HG02763 (cell line): ENCODE measurements around the gene CNTNAP4.

Experiments used
- ATAC-seq: cut with Tn5 transposase; IDR thresholded peaks from one replicate; pipeline ENCODE4 v1.9.1; 2021; ENCODE audit warnings: mild to moderate bottlenecking, moderate library complexity; ENCODE audit not compliant: unreplicated experiment

The CNTNAP4 gene

GRCh38 chr16:76303637-76304314 is 26.6 kb downstream of the CNTNAP4 start:
- no peak for ATAC-seq

DNA sequence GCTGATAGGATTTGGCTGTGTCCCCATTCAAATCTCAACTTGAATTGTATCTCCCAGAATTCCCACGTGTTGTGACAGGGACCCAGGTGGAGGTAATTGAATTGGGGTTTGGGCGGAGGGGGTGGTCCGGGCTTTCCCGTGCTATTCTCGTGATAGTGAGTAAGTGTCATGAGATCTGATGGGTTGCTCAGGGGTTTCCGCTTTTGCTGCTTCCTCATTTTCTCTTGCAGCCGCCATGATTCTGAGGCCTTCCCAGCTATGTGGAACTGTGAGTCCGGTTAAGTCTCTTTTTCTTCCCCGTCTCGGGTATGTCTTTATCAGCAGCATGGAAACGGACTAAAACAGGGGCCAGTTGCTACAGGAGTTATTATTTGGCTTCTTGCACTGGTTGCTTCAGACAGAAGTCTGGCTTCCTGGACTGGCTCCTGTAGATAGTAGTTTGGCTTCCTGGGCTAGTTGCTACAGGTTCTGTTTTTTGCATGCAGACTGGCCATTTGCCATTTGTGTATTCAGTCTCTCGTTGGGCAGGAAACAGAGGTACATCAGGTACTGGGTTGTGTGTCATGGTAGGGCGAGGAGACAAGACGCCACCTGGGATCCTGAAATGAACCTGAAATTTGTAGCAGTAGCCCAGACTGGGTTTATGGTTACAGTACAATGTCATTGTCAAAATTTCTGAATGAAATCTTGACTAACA is 32.6 kb downstream of the CNTNAP4 start:
- ATAC-seq, result no peak

DNA sequence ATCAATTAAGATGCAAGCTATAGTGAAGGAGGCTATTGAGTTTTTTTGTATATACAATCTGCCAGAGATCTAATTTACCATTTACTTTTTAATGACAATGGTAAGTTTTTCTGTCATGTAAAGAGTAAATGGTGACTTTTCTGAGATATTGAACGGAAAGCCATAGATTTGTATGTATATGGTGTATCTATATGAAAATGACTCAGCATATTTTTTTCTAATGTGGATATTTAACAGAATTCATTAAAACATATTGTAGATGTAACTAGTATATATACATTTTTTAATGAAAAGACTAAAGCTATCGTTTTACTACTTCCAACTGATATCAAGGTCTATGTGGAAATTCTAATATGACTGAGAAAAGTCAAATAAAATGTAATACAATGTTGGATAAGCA is 34.1 kb downstream of the CNTNAP4 start:
- no peak for ATAC-seq

- no peak for ATAC-seq
Observed at GRCh38 chr16:76318565-76318964, 41.4 kb downstream of the CNTNAP4 start.

DNA sequence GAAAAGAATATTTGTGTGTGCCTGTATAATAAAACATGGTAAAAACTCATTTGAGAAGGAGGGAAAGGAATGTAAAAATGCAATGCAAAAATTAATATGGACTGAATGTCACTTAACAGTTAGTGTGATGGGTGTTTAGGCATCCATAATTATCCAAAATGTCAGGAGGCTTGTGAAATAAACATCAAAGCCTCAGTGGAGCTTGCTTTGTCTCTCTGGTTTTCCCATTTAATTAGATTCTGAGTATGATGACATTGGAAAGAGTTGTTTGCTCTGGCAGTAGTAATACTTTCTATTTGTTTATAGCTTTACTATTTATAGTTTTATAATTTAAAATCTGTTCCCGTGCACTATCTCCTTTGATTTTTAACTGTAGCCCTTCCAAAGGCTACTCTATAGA is 51.9 kb downstream of the CNTNAP4 start:
- no peak for ATAC-seq

DNA sequence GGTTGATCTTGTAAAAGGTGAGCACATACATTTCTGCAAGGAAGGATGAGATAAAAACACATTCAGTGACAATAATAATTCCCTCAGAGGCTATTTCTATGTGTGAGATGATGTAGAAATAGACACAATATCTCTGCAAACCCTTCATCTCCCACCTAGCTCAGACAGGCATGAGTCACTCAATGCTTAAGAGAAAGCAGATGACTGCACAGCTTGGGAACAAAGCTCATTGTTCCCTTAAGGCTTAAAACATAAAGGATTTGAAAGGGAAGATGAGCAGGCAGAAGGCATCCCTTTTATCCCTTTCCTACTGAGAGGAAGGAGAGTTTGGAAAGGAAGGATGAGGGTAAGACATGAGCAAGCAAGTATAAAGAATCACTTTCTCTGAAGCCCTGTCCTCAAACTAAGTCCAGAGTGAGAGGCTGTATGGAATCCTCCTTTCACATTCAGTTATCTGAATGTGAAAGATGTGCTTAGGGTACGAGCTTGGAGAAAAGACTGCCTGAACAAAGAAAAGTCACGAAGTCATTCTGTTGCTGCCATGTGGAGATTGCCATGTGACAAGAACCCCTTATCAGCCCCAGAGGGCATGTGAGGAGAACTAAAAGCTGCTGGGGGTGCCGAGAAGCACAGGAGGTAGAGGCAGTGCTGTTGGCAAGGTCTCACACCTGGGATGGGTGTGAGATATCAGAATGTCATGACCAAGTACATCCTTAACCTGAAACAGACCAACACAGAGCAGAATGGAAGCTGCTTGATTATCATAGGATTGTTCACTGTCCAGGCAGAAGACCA is 58.2 kb downstream of the CNTNAP4 start:
- no peak for ATAC-seq

- ATAC-seq, result no peak
Observed at GRCh38 chr16:76336112-76336511, 58.9 kb downstream of the CNTNAP4 start.

GRCh38 chr16:76338472-76338871 is 61.3 kb downstream of the CNTNAP4 start:
- no peak for ATAC-seq

GRCh38 chr16:76343769-76344168 is 66.6 kb downstream of the CNTNAP4 start:
- no peak for ATAC-seq

GRCh38 chr16:76345163-76345661 is 68.0 kb downstream of the CNTNAP4 start:
- ATAC-seq, result no peak

DNA sequence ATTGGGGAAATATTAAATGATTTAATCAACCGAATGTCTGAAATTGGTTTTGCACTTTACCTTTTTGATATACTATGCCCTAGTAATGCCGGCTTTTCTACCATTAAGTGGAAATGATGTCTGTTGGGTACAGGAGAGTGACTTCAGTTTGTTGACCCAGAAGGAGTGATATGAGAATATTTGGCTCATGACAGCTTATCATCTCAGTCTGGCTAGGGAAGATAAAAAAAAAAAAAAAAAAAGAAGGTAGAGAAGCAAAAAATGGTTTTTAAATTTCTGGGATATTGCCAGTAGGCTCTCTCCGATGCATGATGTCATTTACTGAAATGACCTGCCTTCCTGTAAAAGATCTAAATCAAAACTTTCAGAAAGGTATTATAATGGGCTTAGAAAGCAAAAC is 69.0 kb downstream of the CNTNAP4 start:
- no peak for ATAC-seq

DNA sequence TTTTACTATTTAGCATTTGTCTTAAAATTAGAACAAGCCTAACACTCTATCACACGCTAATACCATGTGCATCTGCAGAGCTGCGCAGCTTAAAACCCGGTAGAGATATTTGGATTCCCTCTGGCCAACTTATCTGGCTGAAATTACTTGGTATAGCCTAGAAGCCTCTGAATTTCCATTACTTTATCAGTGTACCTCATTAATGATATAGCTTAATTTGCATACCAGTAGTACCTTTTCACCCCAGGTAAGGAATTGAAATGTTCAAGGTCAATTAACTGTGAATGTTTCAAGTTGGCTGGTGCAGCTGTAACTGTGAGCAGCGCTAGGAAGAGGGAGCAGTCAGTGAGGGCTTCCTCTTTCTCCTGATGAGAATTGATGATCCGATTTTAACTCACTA is 74.2 kb downstream of the CNTNAP4 start:
- no peak for ATAC-seq

- no peak for ATAC-seq
Observed at GRCh38 chr16:76360404-76360803, 83.2 kb downstream of the CNTNAP4 start.

- ATAC-seq, result no peak
Observed at GRCh38 chr16:76370344-76370743, 93.1 kb downstream of the CNTNAP4 start.

DNA sequence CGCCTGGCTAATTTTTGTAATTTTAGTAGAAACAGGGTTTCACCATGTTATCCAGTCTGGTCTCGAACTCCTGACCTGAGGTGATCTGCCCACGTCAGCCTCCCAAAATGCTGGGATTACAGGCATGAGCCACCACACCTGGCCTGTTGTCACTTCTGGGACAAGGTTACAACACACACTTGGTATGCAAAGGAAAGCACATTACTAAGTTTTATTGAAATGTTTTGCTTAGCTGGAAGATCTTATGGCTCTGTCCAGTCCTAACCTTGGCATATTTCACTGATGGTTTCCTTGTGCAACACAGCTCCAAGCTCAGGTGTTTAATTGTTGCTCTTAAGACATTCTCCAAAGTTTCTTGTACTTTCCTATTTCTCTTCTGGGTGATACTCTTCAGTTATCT is 94.2 kb downstream of the CNTNAP4 start:
- ATAC-seq, result no peak

DNA sequence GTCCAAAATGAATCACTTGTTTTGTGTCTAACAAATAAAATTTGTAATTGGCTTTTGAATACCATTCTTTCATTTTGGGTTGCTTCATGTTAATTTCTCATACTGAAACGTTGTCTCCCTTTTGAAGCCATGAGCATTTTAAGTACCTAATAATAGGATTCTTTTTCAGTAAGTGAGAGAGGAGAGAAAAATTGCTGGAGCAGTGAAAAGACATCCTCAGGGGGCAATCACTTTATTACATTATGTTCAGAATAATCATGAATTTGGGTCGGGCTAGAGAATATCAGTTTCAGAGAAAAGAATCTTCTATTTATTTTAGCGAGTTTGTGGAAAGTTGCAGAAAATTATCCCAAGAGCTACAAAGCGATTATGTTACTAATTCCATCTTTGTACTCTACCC is 96.8 kb downstream of the CNTNAP4 start:
- no peak for ATAC-seq

- no peak for ATAC-seq
Observed at GRCh38 chr16:76376988-76377387, 99.8 kb downstream of the CNTNAP4 start.

GRCh38 chr16:76378020-76378419 is 100.8 kb downstream of the CNTNAP4 start:
- no peak for ATAC-seq

- no peak for ATAC-seq
Observed at GRCh38 chr16:76381096-76381495, 103.9 kb downstream of the CNTNAP4 start.

DNA sequence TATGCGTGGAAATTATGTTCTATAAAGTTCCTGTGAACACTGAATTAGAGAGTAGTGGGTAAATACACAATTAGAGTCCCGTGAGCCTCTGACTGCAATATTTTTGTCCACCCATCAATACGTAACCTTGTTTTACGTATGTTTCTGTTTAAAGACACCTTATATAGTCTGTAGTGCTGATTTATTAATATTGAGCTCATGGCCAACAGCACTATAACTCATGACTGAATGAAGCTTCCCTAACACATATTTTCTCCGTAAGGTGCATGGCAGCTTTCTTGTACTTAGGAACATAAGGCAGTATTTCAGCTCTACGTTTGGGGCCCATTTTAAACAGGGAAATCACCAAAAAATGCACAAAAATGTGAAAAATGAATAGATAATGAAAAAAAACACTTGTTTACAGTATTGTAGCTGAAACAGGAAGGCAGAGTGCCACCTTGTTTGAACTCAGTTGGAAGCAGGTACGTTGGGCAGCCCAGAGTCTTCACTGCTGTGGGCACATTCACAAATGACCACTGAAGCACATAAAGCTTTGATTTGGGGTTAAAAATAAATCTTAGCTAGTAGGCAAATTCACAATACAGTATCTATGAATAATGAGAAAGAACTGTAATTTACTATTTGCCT is 108.5 kb downstream of the CNTNAP4 start:
- ATAC-seq, result no peak

DNA sequence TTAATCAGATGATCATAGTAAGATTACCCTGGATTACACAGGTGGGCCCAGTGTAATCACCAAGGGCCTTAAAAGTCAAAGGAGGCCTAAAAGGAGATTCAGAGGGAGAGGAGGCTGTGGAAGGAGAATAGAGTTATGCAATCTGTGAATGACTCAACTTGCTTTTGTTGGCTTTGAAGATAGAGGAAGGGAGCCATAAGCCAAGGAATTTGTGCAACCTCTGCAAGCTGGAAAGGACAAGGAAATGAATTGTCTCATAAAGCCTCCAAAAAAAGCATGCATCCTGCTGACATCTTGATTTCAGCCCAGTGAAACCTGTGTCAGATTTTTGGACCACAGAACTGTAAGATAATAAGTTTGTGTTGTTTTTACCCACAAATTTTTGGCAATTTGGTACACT is 109.6 kb downstream of the CNTNAP4 start:
- ATAC-seq, result no peak
